Fibroblast of skin of abdomen (primary cell): ENCODE measurements around the gene UBE3D.
"Not testable (repeated sequence)": the region's sequence is repeated elsewhere in the genome, so short reads cannot be mapped to it uniquely, and the experiment has no call there.

Experiments
- DNase-seq: peaks from one replicate; pipeline ENCODE4 v3.0.0-alpha.2; 2013

UBE3D gene

DNA sequence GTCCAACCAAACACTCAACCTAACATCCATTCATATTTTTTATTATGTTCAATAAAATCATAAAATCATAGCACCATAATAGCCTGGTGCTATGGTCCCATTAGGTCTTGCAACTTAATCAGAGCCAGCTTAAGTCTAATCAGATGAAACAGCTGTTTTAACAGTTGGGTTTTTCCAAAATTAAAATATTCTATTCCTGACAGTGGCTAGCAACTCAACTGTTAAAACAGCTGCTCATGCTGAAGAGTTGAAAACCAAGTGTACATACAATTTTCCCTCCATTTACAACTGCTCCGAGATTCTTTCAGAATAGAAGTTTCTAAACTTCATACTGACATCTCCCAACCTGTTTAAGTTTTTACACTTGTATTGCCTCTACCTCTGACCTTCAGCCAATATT lies 89.5 kb downstream of the UBE3D start:
- DNase-seq = no peak

DNA sequence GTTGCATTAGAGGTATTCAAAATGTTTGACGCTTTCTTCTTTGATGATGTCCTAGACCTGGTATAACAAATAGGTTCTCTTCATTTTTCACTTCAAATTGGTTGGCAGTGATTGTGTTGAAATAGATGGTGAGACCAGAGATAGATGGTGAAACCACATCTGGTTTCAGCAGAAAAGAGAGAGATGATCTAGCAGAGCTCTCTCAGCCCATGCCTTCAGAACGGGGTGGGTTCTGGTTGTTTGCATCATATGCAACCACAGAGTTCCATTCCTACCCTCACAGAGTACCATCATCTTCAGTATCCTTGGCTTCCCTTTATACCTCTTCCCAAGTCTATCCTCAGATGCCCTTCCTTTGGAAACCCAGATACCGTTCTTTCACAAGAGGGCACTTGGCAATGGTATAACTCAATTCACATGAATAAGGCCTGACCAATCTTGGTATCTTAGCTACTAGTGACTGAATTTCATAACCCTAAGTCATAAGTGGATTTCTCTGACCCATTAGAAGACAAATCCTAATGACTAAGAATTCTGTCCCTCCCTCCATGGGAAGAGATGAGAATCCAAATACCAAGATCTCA lies 93.7 kb downstream of the UBE3D start:
- no peak for DNase-seq

DNA sequence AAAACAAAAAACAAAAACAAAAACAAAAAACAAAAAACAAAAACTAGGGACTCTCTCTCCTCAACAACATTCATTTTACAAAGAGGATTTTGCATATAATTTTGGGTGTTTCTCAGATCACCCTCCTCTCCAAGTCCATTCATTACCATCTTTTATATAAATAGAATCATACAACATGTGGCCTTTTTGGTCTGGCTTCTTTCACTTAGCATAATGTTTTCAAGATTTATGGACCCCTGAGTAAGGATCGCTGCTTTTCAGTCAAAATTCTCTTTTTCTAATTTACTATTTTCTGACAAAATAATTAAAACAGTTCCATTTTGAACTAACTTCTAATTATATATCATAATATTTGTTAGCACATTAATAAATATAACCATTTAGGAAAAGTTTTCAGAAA lies 94.8 kb downstream of the UBE3D start:
- no peak for DNase-seq

DNA sequence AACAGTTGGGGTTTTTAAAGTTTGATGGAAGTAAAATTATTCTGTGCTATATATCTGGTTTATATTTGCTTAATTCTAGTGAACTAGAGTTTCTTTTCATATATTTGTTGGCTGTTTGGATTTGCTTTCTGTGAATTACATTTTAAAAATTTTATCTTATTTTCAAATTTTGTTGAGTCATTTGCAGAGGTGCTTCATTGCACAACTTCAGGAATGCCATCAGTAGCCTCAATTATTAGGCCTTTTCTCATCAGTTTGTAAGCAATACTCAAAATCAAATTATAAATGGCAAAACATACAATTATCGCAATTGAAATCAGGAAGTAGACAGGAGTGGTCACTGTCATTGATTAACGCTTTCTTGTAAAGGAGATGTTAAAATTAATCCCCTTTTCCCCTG lies 96.9 kb downstream of the UBE3D start:
- no peak for DNase-seq

DNA sequence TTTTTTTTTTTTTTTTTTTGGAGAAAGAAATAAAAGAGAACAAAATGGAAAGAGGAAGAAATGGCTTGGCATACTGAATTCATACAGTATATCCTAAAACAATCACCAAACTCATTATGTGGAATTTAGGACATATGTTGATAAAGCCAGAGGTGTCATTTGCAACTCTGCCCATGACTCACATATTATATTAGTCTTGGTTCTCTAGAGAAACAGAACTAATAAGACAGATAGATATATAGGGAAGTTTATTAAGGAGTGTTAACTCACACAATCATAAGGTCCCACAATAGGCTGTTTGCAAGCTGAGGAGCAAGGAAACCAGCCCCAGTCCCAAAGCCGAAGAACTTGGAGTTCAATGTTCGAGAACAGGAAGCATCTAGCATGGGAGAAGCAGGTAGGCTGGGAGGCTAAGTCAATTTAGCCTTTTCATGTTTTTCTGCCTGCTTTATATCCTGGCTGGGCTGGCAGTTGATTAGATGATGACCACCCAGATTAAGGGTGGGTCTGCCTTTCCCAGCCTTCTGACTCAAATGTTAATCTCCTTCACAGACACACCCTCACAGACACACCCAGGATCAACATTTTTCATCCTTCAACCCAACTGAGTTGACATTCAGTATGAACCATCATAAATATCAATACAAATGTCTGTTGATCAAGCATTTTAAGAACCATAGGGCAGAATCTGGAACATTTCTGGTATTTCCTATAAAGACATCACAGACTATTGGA lies 102.3 kb downstream of the UBE3D start:
- no peak for DNase-seq

DNA sequence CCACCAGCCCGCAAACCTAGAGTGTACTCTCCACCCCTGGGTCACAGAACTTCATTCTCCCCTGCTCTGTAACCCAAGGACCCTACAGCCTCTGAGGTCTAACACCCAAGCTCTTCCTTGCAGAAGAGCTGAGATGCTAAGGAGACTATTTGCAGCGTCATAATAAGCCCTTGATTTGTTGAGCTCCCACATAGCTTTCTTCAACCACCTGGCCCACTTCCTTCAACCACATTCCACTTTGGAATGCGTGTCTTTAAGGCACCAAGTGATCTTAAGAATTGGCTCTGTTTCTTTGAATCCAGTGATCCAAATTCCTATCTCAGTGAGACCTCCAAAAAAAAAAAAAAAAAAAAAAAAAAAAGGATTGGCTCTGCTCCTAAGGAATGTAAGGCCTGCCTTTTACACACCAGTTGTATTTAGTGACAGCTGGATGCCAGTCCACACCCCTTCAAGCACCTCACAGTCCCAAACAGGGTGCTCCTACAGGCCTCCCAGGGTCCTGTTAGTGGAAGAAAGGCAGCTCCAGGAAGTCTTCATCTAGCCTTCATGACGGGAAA lies 106.2 kb downstream of the UBE3D start:
- peak; percentile 94 for DNase-seq

DNA sequence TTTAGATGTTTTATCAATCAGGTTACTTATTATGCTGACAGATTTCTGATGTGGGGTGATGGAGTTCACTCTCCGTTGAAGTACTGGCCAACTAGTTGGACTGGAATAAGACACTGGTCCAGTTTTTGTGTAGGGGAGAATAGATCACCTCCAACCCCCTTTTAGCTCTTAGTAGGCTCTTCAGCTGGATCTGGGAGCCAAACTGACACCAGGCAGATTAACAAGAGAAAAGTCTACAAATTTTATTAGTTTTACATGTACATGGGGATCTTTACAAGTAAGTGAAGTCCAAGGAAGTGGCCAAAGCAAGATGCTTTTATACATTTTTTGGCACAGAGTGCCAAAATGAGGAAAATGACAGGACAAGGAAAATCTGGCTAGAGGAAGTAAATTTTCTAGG lies 107.1 kb downstream of the UBE3D start:
- DNase-seq = no peak

DNA sequence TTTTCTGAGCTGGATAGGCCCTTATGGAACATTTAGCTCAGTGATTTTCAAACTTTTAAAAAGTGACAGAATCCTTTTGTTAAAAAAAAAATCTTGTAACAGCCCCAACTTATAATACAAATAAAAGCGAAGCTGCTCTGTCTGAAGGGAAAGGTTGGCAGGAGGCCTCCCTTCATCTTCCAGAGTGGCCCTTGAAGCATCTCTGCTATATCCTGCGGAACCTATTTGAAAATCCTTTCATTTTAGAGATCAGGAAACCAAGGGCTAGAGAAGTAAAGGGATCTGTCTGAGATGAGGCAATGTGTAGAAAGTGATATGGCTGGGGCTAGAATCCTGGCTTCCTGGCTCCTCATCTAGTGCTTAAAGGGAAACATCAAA lies 107.8 kb downstream of the UBE3D start:
- peak; percentile 27 for DNase-seq

DNA sequence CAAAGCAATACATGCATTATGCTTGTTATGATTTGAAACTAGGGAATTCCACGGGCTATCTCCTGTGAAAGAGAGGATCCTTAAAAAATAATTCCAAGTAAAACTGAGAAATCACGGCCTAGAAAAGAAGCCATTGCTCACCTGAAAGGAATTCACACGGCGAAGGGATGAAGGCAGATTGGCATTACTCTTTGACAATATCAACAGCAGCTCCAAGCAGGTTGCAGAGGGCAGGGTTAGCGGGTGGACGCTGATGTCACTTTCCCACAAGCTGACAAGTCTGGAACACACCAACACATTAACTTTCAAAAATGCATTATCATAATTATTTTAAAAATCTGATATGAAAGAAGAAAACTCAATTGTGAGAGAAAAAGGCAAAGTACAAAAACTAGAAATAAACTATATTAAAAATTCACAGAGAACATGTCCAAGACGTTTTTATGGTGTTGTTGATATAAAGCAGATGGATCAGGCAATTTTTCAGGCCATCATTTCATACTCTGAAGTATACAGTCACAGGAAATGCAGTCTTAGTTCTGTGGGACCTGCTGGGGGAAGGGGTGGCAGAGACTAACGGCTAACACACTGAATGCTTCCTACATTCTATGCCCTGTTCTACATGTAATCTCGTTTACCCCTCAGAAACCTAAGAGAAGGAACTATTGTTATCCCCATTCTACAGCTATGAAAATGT lies 108.3 kb downstream of the UBE3D start:
- DNase-seq = peak; percentile 70

DNA sequence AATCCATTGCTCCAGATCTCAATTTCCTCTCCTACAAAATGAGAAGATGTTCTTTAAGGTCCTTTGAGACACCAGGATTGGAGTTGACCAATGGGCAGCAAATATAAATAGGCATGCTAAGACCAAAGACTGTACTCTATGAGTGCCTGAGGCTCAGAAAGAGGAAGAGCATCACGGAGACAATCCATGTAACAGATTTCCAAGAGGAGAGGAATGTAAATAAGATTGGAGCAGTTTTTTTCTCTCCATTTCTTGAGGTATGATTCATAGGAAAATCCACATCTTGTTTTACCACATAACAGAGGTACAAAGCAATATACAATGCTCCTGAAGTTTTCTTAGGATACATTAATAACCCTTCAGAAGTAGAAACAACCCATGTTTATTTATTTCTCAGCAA lies 109.8 kb downstream of the UBE3D start:
- DNase-seq = peak; percentile 88

DNA sequence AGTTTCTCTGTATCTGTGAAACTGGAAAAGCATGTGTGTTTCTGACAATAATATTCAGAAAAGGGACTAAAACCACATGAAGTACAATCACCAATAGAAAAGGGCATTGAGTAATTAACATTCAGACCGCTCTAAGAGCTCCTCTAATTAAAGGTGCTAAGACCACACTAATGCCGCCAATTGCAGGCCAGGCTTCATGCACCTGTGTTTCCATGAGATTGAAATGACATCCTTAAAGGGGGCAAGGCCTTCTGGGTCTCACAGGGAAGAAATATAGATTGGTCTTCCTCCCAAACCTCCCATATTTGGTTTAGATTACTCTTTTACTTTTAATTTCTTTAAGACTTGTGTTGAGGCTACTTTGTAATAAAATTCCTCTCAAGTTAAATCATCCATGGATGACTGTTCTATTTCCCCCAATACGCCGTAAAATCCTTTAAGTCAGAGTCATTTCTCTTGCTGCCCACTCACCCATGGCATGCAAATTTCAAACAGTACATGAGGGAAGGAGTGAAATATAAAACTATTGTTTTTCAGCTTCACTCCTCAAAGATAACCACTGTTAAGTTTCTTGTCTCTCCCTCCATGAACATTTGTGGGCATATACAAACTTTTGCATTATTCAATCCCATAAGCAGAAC lies 110.6 kb downstream of the UBE3D start:
- DNase-seq = peak; percentile 85

DNA sequence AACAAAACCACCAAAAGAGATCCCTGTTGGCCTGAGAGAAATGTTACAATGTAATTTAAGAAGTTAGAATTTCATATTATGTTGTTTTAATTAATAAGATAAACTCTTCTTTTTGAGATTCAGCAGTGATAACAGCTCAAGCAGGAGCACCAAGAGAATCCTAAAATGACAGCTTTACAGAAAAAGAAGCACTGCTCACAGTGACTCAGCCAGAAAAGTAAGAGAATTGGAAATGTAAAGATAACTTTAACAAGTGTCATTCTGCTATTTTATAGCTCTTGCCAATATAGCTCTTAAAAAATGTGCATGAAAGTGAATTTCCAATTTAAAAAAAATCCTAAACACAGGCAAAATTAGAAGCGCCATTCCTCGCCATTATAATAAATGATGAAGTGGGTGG lies 111.3 kb downstream of the UBE3D start:
- peak; percentile 34 for DNase-seq

DNA sequence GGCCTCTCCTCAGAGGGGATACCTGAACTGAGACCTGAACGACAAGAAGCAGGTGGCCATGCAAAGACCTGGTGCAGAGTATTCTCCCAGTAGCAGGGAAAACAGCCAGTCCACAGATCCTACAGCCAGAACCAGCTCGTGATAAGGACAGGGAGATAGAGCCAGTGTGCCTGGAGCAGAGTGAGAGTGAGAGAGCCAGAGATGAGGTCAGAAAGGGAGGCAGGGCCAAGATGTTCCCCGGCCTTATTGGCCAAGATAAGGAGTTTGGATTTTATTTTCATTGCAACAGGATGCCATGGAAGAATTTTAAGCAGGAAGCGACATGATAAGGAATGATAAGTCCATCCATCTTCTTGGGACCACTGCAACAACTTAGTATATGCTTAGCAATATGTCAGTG lies 111.8 kb downstream of the UBE3D start:
- DNase-seq = no peak

DNA sequence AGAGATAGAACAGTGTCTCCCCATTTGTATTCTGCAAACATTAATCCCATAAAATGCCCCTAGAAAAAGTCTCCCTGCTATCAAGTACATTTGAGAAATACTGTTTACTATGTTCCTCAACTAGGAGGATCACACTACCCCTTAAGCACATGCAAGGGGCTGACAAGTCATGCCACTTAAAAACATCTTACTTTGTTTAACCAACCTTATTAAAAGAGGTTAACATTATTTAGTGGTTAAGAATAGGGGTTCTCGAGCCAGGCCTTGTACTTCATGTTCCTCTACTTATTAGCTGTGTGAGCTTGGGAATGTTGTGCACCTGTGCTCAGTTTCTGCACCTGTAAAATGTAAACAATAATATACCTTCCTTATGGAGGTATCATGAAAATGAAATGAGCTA lies 113.7 kb downstream of the UBE3D start:
- DNase-seq = no peak

DNA sequence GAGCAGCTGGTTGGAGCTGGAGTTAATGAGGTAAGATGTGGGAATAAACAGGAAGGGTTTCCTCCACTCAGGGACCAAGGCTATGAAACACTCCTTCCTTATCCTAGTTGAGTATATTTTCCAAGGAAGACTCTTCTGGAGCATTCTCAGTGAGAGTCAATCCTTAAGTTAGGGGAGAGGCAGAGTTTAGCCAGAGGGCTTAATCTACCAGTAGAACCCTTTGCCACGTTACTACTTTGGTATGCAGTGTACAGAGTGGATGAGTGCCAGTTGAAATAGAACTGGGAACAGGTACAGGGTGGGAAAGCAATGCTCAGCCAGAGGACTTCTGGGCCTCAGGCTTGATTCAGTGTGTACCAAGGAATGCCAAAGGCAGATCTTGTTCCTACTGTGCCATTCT lies 114.3 kb downstream of the UBE3D start:
- no peak for DNase-seq

DNA sequence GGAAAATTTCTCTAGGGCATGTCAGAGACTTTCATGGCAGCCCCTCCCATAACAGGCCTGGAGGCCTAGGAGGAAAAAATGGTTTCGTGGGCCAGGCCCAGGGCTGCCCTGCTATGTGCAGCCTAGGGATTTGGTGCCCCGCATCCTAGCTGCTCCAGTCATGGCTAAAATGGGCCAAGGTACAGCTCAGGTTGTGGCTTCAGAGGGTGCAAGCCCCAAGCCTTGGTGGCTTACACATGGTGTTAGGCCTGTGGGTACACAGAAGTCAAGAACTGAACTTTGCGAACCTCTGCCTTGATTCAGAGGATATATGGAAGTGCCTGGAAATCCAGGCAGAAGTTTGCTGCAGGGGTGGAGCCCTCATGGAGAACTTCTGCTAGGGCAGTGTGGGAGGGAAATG lies 134.7 kb downstream of the UBE3D start:
- not testable (repeated sequence) for DNase-seq

DNA sequence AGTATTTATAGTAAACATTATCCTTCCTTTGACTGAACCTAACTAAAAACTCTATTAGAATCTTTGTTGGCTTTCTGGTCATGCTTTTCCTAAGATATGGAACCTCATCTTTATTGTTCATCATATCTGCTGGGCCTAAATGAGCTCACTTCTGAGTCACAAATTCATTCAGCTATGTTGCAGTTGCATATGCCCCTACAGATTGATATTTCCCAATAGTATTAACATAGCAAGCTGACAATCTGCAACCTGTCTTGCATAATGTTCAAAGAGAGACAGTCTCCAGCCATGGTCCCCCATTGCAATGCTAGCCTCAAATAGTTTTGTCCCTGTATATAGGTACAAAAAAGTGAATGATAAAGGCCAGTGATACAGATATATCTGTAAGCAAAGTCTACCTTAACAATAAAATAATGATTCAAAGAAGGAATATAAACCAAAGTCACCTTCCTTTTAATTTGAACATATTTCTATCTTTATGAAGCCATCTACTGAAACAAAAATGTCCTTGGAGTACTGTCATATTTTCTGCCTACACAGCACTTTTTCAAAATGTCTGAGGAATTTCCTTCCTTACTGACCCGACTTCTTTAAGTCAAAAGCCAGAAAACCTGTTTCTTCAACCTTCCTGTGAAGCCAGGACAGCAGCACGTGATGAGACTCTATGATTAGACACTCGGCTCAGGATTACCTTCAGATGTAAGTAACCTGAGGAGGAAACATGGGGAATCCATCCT lies 140.7 kb downstream of the UBE3D start:
- DNase-seq = peak; percentile 21

DNA sequence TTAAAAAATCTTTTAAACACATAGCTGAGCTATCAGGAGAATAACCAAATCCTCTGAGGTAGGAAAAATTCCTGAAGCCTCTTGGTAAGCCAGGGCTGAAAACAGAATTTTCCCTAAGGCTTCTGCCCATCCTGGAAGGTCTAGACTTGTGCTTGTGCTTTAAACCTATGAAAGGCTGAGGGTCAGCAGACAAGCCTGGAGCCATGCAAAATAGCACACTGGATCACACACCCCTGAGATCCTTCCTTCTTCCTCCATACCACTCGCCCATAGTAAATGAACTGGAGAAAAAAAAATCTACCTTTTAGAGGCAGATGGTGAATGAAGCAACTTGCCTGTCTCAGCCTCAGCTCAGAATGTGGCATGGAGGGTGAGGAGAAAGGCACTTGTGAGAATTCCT lies 144.4 kb downstream of the UBE3D start:
- DNase-seq = no peak

DNA sequence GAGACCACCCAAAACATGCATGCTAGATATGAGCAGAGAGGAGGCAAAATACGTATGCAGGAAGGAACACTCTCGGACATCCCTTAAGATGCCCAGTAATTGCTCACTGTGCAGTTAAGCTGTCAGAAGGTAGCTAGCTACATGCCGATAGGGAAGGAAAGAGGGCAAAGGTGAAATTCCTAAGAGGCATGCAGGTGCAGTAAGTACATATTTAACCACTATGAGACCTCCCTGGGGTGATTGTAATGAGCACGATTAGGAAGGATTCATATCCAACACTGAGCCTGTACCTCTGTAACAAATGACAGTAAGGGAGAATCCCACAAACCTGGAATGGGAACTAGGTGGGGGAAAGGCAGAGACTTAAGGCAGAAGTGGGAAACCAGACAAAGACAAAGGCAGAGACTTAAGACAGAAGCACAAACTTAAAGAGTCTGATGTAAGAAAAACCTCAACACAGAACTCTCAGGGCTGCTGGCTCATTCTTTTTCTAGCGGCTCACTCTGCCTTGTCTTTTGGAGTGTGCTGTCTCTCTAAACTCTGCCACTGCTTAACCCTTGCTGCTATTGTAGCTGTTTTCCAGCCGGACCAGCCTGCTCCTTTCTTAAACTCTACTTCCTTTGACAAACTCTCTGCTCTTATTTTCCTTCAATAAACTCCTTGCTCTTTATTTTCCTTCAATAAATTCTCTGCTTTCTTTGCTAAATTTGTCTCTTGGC lies 148.1 kb downstream of the UBE3D start:
- DNase-seq = no peak

DNA sequence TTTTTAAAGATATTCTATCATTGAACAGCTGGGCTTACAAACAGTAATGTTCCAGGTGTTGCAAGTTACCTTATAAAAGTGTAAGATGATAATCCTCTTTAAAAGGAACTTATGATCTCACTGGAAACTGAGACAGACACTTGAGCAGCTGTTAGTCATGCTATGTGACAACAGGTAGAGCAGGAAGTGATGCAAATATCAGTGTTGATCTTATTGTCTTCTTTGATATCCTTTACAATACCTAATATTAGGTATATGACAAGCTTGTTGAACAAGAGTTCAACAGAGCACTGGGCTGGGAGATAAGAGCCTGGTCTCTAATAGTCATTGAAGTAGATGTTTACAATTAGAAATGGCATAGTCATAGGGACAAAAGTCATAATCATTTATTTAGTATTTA lies 150.0 kb downstream of the UBE3D start:
- no peak for DNase-seq

DNA sequence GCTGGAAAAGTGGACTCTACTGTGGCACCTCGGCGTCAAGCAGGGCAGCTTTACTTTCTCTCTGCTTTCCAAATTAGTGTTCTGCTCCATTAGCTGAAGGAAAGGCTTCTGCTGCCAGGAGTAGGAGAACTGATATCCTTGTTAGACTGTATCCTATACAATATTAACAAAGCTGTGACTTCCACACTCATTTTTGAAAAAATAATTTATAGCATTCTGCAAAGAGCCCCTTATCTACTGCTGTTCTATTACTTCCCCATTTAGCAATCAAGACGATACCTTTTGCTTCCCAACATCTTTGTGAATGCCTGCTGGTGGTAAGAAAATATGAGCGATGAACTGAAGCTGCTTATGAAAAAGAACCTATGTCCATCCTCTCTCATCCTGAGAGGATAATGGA lies 151.1 kb downstream of the UBE3D start:
- DNase-seq = no peak

DNA sequence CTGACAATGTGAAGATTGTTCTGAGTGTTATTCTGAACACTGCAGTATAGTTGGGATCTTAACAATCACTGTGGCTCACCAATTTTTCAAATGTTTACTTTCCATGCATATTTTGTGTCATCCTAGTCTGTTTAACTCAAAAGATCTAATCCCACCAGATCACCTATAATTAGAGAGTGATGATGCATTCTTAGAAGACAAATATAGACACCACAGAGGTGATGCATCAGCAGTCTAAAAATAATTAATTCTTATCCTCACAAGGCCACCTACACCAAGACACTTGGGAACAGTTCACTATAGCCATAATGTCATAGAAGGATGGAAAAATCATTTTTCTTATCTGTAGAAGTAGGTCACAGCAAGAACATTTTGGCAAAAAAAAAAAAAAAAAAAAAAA lies 154.8 kb downstream of the UBE3D start:
- DNase-seq = no peak
